ENCODE results near the gene NCBP1.
"Not testable (repeated sequence)": the region's sequence is repeated elsewhere in the genome, so short reads cannot be mapped to it uniquely, and the experiment has no call there.

Gene NCBP1

DNA sequence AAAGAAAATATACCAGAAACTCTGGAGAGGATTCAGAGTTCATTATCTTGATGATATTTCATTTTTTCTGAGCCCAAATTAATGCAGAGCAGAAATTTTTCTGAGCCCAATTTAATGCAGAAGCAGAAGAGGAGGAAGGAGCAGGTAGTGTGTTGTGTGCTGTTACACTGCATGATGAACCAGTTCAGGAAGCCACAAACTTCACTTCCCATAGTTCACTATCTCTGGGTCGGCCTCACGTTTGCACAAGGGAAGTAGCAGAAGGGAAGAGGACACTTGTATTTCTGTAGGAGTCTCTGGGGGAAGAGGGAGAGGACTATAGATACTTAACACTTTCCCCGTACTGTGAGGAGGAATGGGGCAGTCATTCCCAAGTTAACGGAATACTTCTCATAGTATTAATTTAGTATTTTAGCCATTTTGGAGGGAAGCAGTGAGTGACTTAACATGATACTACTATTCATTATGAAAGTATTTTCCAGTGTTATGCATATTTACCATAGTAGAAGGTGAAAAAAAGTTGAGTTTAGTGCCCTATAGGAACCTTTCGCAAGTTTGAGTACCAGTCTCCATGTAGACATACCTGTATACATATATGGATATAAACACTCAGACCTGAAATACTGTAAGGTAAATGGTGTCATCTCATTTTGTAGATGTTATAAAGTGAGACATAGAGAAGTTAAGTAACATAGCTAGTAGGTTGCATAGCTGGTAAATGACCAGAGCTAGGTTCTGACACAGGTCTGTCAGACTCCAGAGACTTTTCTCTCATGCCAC is 33.5 kb downstream of the NCBP1 start:
- intact Hi-C loops (cut with DNase I) = no loop called here
- DNase-seq = no peak

DNA sequence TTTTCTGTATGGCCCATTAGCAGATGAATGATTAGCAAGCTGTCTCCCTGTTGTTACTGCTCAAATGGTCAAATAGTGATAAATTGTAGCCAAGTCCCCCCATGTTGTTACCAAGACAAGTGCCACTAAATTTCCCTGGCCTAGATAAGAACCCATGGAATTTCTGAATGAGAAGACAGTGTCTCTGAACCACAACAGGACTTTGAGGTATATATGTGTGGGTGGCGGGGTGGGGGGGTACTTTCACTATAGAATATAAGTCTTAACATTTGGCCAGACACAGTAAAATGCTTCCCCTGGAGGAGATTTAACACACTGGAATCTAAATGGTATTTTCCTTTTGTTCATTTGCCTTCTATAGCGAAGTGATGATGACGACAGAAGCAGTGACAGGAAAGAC is 34.9 kb downstream of the NCBP1 start:
- intact Hi-C loops (cut with DNase I) = no loop called here

DNA sequence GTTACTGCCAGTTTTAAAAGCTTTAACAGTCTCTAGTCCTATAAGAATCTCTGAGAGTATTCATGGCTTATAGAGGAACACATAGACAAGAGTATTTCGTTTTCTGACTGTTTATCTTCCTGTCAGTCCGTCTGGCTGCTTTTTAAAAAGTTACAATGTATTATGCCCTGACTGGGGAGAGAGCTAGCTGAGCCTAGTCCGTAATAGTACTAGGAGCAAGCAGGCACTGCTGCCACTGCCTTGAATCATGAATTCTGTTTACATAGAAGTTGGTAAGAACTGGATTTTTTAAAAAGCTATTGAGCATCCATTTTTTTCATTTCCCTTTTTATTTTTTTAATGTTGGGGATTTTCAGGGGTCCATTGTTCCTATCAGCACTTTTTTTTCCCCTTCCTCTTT is 37.0 kb downstream of the NCBP1 start:
- intact Hi-C loops (cut with DNase I) = no loop called here
- no peak for DNase-seq

More for the DNA sequence above, 34.9 kb downstream of the NCBP1 start:
- no peak for DNase-seq

DNA sequence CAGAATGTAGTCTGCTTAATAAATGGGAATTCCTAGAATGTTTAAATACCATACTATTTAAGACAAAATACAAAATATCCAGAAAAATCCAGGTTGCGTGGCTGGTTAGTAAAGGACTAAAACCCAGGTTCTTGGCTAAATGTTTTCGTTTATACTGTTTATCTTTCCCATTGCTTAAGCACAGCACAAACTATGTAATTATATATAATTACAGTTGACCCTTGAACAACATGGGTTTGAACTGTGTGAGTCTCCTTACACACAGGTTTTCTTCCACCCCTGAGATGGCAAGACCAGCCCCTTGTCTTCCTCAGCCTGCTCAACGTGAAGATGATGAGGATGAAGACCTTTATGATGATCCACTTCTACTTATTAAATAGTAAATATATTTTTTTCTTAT is 38.8 kb downstream of the NCBP1 start:
- DNase-seq = no peak
- intact Hi-C loops (cut with DNase I) = no loop called here

DNA sequence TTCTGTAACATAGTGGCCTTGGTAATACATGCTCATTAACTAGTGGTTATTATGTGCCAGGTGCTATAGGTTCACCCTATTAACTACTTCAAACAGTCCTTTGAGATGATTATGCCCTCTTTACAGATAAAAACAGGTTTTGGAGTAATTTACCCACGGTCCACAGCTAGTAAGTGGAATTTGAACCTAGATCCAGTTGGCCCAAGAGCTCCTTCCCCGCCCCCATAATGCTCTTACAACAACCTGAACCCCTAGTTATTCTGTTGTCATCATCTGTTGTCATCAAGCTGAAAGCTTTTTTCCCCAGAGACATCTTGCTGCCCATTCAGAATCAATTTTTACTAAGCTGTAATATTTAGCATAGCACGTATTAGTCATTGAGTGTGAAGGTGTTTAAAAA is 40.3 kb downstream of the NCBP1 start:
- intact Hi-C loops (cut with DNase I) = no loop called here

DNA sequence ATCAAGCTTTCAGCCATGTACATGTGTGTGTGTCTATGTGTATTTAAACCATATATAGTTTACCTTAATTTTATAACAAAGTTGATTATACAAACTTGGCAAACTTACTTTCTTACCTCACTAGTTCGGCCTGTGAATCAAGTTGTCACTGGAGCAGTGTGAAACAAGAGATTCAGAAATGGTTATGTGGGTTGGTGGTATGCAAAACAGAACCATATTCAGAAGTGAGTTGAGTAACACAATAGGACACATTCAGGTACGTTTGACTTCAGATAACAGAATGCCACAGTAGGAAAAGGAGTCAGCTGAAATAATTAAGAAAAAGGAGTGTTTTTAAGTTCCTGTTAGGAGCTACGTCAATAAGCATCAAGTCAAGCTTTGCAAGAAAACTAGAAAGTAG is 42.0 kb downstream of the NCBP1 start:
- DNase-seq = no peak
- intact Hi-C loops (cut with DNase I) = no loop called here

More for the DNA sequence above, 40.3 kb downstream of the NCBP1 start:
- no peak for DNase-seq

DNA sequence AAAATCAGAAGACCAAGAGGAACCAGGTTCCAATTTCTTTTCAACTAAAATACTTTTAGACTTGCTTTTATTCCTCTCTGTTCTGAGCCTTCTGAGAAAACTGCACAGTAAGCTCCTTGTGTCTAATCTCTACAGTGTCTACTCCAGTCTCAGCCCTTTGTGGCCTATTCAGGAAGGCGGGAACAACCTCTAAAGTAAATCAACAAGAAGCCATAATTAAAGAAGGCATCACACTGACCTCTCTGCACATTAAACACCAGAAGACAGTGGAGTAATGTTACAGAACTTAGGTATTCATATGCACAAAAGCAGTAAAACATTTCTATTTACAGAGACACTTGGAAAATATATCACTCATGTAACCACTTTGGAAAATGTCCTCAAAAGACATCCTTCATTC is 48.6 kb downstream of the NCBP1 start:
- DNase-seq = no peak
- intact Hi-C loops (cut with DNase I) = no loop called here

DNA sequence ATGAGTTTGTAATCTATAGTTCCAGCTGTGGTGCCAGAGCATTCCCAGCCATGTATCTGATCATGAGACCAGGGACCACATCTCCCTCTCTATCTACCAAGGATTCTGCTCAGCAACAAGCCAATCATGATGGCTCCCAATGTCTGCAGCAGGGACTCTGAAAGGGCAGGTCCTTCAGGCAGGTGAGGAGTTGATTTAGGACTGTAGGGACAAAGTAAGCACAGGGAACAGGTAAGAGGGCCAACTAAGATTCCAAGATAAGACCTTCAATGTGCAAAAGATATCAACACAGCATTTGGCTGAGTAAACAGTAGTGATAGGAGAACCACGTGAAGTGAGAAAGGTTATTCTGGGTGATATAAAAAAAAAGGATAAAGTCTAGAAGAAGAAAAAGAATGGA is 55.0 kb downstream of the NCBP1 start:
- DNase-seq = no peak
- intact Hi-C loops (cut with DNase I) = no loop called here

DNA sequence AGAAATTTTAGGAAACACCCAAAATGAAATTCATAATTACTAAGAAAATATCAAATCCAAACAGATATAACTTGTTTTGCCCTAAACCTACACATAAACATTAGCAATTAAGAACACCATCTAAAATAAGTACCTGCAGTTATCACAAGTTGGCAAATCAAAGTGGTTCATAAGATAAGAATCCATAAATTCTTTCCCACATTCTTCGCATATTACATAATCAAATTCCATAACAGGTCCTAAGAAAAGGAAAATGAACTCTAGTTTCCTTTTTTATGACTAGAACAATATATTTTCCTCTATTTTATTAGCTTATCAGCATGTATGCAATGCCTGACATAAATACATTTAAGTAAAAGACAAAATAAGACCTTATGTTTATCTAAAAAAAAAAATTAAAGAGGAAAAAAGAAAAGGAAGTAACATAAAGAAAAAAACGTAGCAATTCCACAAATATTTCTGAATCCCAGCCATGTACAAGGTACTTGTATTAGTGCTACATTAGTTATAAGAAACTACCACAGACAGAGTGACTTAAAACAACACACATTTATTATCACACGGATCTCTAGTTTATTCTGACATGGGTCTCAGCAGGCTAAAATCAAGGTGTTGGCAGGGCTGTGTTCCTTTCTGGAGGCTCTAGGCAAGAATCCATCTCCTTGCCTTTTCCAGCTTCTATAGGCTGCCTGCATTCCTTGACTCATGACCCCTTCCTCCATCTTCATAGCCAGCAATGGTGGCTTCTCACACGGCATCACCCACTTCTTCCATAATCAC is 56.0 kb downstream of the NCBP1 start:
- DNase-seq = no peak
- intact Hi-C loops (cut with DNase I) = loop anchor here (10.0 kb wide), 1 partner anchor 565 kb away; the partner anchor contains the start of gene TBC1D2

DNA sequence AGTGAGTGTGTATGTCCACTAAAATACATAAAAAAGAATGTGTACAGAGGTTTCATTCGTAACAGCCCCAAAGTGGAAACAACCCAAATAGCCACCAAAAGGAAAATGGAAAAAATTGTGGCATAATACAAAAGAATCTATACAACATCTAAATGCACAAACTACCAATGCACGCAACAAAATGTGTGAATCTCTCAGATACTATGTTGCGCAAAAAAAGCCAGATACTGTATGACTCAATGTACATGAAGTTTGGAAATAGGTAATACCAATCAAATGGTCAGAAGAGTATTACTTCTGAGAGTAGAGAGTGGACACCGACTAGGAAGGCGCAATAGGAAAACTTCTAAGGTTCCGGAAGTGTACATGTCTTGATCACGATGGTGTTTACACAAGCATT is 61.1 kb downstream of the NCBP1 start:
- no peak for DNase-seq
- intact Hi-C loops (cut with DNase I) = loop anchor here (10.0 kb wide), 1 partner anchor 560 kb away; the partner anchor contains the start of gene TBC1D2

DNA sequence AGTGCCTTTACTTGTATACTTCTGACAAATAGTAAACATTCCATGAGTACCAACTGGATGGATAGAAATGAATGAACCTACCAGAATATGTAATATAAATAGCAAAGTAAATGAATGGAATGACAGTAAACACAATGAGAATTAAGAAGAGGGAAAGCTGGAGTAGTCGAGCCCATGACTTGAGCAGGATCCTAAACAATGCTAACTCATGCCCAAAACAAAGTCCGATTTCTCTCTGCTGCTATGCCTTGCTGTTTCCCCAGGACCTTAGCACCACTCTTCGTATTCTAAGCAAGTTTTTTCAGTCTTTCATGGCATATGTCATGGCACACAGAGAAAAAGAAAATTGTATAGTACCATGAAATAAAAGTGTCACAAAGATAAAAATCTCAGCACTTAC is 61.8 kb downstream of the NCBP1 start:
- no peak for DNase-seq
- intact Hi-C loops (cut with DNase I) = loop anchor here (10.0 kb wide), 1 partner anchor 559 kb away; the partner anchor contains the start of gene TBC1D2

DNA sequence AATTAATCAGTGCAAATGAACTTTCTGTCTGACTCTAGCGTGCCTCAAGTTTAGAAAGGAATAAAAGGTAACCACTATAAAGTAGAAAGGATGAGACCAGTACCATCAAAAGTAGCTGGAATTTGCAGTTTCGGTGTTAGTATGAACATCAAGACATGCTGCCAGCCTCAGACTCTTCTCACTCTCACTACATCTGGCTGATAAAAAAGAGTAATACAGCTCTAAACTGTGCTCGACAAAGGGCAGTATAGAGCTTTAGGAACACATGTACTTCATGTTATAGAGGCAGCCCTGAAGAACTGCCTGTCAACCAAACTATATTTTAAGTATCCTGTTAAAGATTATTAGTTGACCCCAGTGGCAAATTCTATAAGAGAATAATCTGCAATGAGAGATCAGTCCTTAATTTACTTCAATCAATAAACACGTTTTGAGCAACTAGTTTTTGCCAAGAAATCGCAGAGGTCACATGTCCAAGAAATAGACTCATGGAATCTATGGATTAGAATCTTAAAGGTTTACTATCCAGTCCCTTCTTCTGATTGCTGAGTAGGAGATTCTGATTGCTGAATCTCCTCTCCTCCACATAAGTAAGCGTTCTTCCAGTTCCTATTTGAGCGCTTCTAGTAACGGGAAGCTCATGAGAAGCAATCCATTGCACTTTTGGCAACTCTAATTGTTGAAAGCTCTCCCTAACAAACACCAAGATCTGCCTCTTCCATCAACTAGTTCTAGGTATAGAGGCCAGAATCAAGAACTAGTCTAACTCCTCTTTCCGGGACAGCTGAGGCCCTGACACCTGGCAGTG is 62.6 kb downstream of the NCBP1 start:
- intact Hi-C loops (cut with DNase I) = loop anchor here (2.0 to 10.0 kb wide), 2 partner anchors 61 to 559 kb away; partner anchors contain the start of gene TBC1D2

DNA sequence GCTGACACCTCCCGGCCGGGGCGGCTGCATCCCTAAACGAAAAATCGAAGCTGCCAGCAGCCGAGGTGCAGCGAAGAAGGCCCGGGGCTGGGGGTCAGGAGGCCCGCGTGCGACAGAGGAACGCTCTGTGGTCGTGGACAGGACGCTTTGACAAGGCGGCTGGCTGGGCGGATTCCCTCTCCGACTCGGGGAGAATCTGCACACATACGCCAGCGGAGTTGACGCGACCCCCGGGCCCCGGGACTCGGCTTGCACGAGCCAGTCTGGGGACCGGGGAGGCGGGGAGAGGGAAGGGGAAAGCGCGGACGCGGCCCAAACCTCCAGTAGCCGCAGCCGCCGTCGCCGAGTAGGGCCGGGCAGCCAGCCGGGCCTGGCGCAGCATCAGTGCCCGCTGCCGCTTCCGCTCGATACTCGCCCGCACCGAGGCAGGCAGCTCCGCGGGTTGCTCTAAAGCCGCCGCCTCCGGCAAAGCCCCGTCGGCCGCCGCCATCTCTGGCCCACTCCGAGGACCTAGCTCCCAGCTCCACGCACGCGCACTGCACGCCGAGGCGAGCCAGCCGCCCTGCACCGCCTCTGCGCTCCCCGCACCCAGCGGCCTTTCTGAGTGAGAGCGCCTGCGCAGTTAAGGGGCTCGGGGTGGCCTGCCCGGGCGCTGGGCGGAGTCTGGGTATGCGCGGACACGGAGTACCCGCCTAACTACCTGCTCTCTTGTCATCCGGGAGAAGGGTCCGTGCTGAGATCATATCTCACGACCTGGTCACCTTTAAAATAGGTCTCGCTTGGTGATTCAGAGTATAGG is 63.4 kb downstream of the NCBP1 start, which contains the start of gene XPA:
Gene XPA, minus strand, starts transcription at position 538 of the 799 bp plus-strand sequence. Its CDS starts 48 bp downstream, at position 490.
- DNase-seq = peak; percentile 93 to 99 (median 96)
- intact Hi-C loops (cut with DNase I) = loop anchor here (2.0 to 10.0 kb wide), 2 partner anchors 62 to 558 kb away; partner anchors contain the start of gene TBC1D2

More for the DNA sequence above, 62.6 kb downstream of the NCBP1 start:
- DNase-seq = no peak

DNA sequence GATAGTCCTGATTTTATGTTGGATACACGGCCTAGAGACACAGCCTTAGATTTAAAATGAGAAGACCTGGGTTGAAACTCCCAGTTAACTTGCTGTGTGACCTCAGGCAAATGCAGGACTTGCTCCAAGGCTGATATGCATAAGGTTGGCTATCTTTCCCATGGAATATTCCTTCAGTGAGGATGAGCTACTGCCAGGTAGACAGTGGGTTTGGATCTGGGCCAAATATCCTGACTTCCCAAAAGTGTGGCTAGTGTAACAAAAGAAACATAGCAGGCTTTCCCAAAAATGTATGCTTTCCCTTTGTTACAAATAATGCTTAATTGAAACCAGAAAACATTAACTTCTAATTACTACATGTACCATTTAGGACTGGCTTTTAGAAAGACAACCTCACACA is 64.2 kb downstream of the NCBP1 start:
- intact Hi-C loops (cut with DNase I) = loop anchor here (2.0 to 10.0 kb wide), 2 partner anchors 63 to 557 kb away; partner anchors contain the start of gene TBC1D2
- no peak for DNase-seq

DNA sequence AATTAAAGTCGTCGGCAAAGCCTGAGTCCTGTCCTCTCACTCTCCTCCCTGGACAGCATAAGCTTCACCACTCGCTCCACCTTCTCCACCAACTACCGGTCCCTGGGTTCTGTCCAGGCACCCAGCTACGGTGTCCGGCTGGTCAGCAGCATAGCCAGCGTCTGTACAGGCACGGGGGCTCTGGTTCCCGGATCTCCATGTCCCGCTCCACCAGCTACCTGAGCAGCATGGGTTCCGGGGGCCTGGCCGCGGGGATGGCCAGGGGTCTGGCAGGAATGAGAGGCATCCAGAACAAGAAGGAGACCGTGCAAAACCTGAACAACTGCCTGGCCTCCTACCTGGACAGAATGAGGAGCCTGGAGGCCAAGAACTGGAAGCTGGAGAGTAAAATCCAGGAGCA is 65.2 kb downstream of the NCBP1 start:
- peak in 1 of 10 donors; percentile 68 for DNase-seq
- intact Hi-C loops (cut with DNase I) = loop anchor here (10.0 kb wide), 1 partner anchor 556 kb away; the partner anchor contains the start of gene TBC1D2

DNA sequence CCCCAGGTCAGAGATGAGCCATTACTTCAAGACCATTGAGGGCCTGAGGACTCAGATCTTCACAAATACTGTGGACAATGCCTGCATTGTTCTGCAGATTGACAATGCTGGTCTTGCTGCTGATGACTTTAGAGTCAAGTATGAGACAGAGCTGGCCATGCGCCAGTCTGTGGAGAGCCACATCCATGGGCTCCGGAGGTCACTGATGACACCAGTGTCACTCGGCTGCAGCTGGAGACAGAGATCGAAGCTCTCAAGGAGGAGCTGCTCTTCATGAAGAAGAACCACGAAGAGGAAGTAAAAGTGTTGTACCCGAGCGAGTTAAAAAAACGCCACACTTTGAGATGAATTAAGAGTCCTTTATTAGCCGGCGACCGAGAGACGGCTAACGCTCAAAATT is 65.7 kb downstream of the NCBP1 start:
- peak in 9 of 10 donors; percentile 40 to 96 (median 68) for DNase-seq
- intact Hi-C loops (cut with DNase I) = loop anchor here (10.0 kb wide), 1 partner anchor 556 kb away; the partner anchor contains the start of gene TBC1D2

DNA sequence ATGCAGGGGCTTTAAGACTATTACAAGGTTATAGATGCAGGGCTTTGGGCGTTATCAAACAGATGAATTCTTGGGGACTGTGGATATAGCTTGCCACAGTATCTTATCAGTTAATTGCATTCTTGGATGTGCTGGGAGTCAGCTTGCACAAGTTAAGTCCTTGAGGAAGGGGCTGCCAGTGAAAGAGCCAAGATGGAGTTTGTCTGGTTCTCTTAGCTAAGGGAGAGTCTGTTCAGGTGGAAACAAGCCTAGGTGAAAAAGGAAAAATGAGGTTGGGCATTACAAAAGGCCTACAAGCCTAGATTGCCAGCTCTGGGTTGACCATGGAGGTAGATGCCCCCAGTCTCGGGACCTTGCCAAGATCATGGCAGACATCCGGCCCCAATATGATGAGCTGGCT is 66.2 kb downstream of the NCBP1 start:
- intact Hi-C loops (cut with DNase I) = loop anchor here (10.0 kb wide), 2 partner anchors 295 to 555 kb away; partner anchors contain the start of gene TBC1D2
- not testable (repeated sequence) for DNase-seq

DNA sequence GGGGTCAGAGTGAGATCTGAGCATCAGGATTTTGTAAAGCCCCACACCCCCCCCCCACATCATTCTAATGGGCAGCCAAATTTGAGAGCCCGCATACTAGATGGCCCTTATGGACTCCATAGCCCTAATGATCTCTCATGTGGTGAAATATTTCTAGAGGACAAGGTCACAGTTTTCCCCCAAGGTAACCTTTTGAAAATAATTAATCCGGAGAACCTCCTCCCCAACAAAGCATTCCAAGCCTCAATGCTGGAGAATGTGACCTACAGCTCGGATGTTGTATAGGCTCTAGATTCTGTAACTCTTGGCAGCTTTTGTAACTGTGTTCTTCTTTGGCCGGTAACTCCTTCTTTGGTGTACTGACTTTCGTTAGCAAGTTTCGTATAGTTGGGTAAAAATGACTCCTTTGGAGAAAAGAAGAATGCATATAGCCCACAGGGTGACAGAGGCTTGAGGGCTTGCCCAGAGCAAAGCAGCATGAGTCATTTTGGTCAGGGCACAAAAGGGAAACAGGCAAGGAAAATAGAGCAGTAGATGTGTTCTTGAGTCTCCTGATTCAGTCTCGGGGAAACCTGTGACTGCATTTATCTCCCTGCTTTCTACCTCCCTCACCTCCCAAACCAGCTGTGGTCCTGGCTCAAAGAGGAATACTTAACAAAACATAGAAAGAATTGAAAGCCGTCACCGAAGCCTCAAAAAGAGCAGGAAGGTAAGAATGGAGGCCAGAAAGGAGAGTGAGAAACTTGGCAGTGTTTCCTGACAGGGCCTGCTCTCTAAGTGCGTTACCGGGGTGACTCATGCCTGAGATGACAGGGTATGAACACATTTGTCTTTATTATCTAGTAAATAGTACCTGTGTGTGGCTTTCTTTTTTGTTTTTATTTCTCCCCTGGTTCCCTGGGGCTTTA is 70.1 kb downstream of the NCBP1 start:
- intact Hi-C loops (cut with DNase I) = loop anchor here (10.0 kb wide), 1 partner anchor 291 kb away; no protein-coding TSS in a partner anchor

More for the DNA sequence above, 70.1 kb downstream of the NCBP1 start:
- DNase-seq = no peak

Measured in posterior cingulate gyrus (tissue), 11 donors.